Stimulated activated CD8-positive, alpha-beta memory T cell treated with anti-CD3 and anti-CD28 coated beads, Interleukin-15, amount 100 ng/mL, for 1 hour (primary cell): ENCODE results near the gene FLNB.

Experiments used
- DNase-seq: peaks from one replicate; pipeline ENCODE4 v3.0.0-alpha.2; 2020; ENCODE audit warnings: low read depth

FLNB gene

GRCh38 chr3:58009026-58009748, 965 bp downstream of the FLNB start:
- DNase-seq, result no peak

DNA sequence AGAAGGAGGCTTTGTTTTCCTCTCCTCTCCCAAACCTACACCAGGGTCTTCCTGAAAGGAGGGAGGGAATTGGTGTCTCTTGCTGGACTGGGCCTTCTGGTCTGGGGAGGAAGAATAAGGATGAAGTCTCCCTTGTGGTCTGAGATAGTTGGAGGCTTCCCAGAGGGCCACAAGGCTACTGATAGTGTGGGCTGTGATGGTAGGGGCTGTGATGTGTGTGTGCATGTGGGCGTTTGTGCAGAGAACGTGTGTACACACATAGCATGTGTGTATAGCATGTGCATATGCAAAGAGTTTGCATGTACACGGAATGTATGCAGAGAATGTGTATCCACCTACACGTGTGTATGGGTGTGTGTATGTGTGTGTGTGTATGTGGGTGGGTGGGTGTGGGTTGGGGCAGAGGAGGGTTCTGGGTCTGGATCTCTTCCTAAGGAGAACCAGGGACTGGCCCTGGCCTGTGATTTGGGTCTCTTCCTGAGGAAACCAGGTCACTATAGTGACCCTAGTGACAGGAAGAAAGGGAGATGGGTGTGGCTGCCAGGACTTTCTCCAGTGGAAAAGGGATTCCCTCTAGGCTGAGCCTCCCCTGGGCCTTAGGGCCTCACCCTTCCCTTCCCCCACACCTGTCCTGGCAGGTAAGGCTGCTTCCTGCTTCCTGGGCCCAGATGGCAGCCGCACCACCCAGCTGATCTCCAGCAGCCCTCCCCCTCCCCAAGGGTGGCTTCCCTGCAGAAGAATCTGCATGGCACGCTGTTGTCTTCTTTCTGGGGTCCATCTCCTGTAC, 1.7 kb downstream of the FLNB start:
- DNase-seq, result no peak

- no peak for DNase-seq
Measured at GRCh38 chr3:58010562-58010961, 2.3 kb downstream of the FLNB start.

DNA sequence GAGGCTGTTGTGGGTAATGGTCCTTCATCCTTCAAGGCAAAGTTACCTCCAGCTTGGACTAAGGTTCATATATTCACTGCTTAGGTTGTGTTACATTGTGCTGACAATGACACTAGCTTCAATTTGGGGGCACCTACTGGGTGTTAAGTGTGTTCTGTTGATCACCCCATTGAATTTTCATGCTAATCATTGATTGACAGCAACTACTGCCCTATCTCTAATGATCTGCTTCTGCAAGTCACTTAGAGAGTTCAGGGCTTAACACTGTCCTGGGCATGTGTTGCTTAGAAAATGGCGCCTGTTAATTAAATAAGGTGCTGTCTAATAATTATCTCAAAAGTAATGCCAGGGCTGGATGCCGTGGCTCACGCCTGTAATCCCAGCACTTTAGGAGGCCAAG, 3.4 kb downstream of the FLNB start:
- no peak for DNase-seq

DNA sequence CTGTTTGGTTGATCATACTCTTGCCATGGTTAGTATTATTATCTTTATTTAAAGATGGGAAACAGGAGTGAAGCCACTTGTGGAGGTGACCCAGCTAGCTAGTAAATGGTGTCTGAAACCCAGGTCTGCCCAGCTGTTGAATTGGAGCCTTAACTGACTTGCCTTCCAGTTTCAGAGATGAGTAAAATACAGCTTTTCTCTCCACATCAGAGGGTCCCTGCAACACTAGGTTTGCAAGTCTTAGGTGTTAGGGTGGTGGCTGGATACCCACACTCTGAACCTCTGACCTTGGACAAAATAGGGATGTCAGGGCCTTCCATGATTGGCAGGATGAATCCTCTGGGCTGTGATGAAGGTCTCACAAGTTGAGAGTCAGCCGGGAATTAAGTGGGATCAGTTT, 4.1 kb downstream of the FLNB start:
- no peak for DNase-seq

DNA sequence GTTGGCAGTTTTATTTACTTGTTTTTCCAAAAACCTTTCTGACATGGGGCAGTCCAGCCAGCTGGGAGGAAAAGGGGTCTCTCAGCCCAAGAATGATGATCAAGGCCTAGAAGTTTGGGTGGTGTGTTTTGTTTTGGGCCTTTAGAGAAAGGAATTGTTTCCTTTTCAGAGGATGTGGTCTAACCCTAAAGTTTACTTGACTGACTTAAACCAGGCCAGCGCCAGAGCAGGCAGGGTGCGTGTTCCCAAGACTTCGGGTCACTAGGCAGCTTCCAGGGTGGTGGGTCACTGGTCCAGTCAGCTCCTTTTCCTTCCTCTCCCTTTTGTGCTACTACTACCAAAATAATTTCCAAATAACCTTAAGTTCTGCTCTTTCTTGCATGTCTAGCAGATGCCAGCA, 4.9 kb downstream of the FLNB start:
- DNase-seq, result no peak

GRCh38 chr3:58013973-58014649, 5.9 kb downstream of the FLNB start:
- no peak for DNase-seq

DNA sequence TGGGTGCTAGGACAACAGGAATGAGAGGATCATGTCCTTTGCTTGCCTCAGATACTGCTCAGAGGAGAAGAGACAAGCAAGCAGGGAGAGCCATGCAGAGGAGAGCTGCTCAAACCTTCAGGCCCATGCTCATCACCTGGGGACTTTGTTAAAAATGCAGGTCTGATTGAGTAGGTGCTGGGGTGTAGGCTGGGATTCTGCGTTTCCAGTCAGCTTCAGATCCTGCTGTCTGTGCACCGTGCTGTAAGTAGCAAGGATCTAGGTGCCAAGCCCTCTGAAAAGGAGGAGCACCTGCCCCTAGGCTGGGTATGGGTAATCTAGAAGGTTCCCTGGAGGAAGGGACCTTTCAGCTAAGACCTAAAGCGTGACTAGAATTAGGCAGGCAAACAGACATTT, 7.3 kb downstream of the FLNB start:
- DNase-seq, result no peak

GRCh38 chr3:58016710-58017109, 8.5 kb downstream of the FLNB start:
- DNase-seq, result no peak

GRCh38 chr3:58018892-58019742, 10.9 kb downstream of the FLNB start:
- DNase-seq, result no peak

DNA sequence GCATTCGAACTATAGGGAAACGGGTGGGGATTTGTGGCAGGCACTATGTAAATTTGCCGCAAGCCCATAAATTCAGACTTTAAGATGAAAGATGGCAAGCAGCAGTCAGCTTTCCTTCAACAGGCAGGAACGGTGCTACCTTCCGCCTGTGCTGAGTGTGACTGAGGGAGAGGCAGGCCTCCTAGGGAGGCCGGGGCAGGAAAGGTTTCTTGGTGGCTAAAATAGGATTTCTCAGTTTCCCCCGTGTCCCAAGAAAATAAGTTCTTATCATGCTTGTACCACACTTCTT, 12.5 kb downstream of the FLNB start:
- no peak for DNase-seq

DNA sequence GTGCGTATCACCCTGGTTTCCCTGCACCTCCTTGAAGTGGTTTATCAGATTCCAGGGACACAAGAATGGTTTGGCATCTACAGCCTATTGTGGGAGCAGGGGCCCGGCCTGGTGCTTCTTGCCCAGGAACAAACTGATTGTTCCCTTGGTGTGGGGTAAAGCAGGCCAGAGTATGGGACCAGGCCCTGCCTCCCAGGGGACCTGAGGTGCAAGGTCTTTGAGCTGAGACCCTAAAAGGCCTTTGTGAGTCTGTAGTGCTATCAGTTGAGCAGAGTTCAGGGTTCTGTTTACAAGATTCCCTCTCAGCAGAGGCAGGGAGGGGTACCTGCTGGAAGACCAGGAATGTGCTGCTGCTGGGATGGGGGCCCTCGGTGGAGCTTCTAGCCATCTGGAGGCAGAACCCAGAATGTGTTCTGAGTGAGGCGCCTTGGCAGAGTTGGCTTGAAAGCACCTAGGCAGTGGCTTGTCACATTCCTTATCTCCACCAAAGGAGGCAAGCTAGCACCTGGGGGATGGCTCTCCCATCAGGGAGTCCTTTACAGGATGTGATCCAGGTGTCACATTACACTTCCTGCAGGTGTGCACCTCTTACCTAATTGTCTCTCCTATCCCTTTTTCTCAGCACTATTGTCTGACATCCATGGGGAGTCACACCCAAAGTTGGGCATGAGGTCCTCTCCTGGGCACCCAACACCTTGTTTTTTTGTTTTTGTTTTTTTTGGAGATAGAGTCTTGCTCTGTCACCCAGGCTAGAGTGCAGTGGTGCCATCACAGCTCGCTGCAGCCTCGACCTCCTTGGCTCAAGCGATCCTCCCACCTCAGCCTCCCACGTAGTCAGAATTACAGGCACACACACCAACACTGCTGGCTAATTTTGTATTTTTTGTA, 13.1 kb downstream of the FLNB start:
- DNase-seq, result no peak

DNA sequence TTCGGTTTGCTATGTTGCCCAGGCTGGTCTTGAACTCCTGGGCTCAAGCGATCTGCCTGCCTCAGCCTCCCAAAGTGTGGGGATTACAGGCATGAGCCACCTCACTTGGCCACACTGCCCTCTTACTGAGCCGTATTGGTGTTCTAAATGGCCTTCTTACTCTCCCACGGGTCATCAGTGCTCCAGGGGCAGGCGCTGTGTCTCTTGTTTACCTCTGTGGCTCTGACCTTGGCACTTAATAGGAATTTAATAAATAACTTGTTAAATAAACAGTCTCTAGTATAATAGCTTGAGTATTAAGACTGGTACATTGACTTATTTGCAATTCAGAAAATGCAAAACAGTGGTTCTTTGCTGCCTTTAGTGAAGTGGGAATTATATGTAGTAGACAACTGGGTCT, 13.7 kb downstream of the FLNB start:
- no peak for DNase-seq

DNA sequence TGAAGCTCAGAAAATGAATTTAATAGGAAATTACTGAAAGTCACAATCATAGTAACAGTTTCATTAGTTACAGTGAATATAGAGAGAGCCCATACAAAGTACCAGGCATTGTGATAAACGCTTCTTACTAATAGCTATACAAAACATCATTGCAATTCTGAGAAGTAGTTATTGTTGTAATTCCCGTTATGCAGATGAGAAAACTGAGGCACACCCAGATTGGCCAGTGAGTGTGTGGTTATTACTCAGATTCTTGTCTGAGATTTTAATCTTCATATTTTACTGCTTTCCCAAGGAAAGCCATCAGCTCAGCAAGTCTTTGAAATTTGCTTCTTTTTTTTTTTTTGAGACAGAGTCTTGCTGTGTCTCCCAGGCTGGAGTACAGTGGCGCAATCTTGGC, 14.3 kb downstream of the FLNB start:
- DNase-seq, result no peak

GRCh38 chr3:58023531-58023930, 15.3 kb downstream of the FLNB start:
- no peak for DNase-seq

GRCh38 chr3:58025406-58025805, 17.2 kb downstream of the FLNB start:
- no peak for DNase-seq

- no peak for DNase-seq
Measured at GRCh38 chr3:58025837-58026569, 17.8 kb downstream of the FLNB start.

DNA sequence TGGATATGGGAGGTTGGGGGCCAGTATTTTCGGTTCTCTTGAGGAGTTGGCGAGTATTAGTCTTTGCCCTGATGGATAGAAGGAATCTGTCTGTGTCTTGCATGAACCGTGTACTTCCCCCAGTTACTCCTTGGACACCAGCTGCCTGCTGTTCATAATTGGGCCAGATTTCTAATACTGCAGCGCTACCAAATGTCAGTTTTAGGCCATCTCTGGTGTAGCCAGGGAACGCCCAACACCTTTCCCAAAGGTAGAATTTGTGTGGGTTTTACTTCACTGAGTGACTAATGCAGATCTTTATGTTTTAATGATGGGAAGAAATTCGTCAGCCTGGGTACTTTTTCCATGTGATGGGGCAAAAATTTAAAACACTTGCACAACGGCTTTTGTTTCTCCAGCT, 18.4 kb downstream of the FLNB start:
- DNase-seq, result no peak

GRCh38 chr3:58027704-58028317, 19.6 kb downstream of the FLNB start:
- no peak for DNase-seq

DNA sequence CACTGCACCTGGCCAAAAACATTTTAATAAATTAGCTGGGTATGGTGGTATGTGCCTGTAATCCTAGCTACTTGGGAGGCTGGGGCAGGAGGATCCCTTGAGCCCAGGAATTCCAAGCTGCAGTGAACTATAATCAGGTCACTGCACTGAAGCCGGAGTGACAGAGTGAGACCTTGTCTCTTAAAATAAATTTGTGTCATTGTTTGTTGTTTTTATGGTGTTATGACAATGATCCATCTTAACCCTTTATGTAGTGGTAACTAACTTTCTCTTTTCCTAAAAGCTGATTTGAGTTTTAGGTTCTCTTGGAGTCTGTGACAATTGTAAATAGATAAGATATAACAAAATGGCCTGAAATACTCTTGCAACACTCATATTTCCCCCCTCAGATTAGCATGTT, 20.7 kb downstream of the FLNB start:
- no peak for DNase-seq
